Measurements from ENCODE around the gene CFAP43. TPM values are rescaled to one million over a fixed set of nuclear protein-coding genes. Genes with fewer than 3 reads are reported as not detected.

The CFAP43 gene
- total and polyA plus RNA-seq, 2 experiments from 2014 or later, result 0.24 to 0.44 TPM

DNA sequence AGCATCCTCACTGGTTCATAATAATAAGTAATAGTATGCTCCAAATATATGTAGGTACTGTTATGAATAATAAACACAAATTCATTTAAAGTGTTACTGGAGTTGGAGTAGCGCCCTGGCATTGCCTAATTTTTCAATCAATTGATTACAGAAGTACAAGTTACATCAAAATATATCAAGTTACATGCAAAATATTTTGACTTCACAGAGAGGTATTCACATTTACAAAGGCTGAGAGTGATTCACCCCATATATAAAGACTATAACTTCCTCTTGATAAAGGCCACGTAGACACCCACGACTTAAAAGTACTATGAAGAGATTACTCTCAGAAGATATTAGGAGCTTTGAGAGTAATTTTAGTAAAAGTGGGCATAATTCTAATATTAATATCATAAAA is 132.9 kb downstream of the CFAP43 start:
- Histone ChIP-seq H3K79me2 (replicated peaks; ENCODE audit: insufficient read depth) (no peaks in the 10 kb centered on the region), H3K4me3 (no peak overlapping the region), H3K36me3 (ENCODE audit: insufficient read depth) (no peaks in the 10 kb centered on the region; the same call in 1 of the 2 replicates), H2AFZ (no peak overlapping the region), H3K9me2 (ENCODE audit: insufficient read depth) (peaks cover 3% of the 10 kb centered on the region; the same call in 1 of the 2 replicates), H3K4me1 (ENCODE audit: insufficient read depth) (peaks cover 5% of the 10 kb centered on the region; the same call in 1 of the 2 replicates), H3K4me2 (no peak overlapping the region), H3K27me3 (ENCODE audit: insufficient read depth) (no peaks in the 10 kb centered on the region), H3F3A (replicated peaks; ENCODE audit: low read depth) (no peaks in the 10 kb centered on the region), H3K27ac (ENCODE audit: low read depth) (no peak overlapping the region), H4K20me1 (replicated peaks; ENCODE audit: insufficient read depth) (no peaks in the 10 kb centered on the region)
- ATAC-seq (no peak), DNase-seq (ENCODE audit: low spot score) (no peak)
- no peaks in the 10 kb centered on the region for H3K27me3 Mint-ChIP-seq (ENCODE audit: insufficient read depth, low read depth, poor library complexity)
- no peak overlapping the region for H3K4me3 Mint-ChIP-seq
- TF ChIP-seq, protein P1, sequence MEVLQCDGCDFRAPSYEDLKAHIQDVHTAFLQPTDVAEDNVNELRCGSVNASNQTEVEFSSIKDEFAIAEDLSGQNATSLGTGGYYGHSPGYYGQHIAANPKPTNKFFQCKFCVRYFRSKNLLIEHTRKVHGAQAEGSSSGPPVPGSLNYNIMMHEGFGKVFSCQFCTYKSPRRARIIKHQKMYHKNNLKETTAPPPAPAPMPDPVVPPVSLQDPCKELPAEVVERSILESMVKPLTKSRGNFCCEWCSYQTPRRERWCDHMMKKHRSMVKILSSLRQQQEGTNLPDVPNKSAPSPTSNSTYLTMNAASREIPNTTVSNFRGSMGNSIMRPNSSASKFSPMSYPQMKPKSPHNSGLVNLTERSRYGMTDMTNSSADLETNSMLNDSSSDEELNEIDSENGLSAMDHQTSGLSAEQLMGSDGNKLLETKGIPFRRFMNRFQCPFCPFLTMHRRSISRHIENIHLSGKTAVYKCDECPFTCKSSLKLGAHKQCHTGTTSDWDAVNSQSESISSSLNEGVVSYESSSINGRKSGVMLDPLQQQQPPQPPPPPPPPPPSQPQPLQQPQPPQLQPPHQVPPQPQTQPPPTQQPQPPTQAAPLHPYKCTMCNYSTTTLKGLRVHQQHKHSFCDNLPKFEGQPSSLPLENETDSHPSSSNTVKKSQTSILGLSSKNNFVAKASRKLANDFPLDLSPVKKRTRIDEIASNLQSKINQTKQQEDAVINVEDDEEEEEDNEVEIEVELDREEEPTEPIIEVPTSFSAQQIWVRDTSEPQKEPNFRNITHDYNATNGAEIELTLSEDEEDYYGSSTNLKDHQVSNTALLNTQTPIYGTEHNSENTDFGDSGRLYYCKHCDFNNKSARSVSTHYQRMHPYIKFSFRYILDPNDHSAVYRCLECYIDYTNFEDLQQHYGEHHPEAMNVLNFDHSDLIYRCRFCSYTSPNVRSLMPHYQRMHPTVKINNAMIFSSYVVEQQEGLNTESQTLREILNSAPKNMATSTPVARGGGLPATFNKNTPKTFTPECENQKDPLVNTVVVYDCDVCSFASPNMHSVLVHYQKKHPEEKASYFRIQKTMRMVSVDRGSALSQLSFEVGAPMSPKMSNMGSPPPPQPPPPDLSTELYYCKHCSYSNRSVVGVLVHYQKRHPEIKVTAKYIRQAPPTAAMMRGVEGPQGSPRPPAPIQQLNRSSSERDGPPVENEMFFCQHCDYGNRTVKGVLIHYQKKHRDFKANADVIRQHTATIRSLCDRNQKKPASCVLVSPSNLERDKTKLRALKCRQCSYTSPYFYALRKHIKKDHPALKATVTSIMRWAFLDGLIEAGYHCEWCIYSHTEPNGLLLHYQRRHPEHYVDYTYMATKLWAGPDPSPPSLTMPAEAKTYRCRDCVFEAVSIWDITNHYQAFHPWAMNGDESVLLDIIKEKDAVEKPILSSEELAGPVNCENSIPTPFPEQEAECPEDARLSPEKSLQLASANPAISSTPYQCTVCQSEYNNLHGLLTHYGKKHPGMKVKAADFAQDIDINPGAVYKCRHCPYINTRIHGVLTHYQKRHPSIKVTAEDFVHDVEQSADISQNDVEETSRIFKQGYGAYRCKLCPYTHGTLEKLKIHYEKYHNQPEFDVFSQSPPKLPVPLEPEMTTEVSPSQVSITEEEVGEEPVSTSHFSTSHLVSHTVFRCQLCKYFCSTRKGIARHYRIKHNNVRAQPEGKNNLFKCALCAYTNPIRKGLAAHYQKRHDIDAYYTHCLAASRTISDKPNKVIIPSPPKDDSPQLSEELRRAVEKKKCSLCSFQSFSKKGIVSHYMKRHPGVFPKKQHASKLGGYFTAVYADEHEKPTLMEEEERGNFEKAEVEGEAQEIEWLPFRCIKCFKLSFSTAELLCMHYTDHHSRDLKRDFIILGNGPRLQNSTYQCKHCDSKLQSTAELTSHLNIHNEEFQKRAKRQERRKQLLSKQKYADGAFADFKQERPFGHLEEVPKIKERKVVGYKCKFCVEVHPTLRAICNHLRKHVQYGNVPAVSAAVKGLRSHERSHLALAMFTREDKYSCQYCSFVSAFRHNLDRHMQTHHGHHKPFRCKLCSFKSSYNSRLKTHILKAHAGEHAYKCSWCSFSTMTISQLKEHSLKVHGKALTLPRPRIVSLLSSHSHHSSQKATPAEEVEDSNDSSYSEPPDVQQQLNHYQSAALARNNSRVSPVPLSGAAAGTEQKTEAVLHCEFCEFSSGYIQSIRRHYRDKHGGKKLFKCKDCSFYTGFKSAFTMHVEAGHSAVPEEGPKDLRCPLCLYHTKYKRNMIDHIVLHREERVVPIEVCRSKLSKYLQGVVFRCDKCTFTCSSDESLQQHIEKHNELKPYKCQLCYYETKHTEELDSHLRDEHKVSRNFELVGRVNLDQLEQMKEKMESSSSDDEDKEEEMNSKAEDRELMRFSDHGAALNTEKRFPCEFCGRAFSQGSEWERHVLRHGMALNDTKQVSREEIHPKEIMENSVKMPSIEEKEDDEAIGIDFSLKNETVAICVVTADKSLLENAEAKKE (CRISPR knock-in tag; IDR thresholded peaks at IDR 0.05), result no peak
- TF ChIP-seq CREB1 (CRISPR knock-in tag; IDR thresholded peaks at IDR 0.05; ENCODE audit: low read depth) (no peak), ZNF114 (CRISPR knock-in tag; IDR thresholded peaks at IDR 0.05) (no peak), EZH2 (IDR thresholded peaks at IDR 0.05; ENCODE audit: low read depth, unreplicated experiment) (no peak), POLR2AphosphoS5 (IDR thresholded peaks at IDR 0.05; ENCODE audit: low read depth) (no peak), EZH2phosphoT487 (IDR thresholded peaks at IDR 0.05; ENCODE audit: unreplicated experiment) (no peak), NANOG (IDR thresholded peaks at IDR 0.05; ENCODE audit: borderline replicate concordance) (no peak), STAT1 (IDR thresholded peaks at IDR 0.05; ENCODE audit: unreplicated experiment) (no peak), ZNF331 (CRISPR knock-in tag; IDR thresholded peaks at IDR 0.05; ENCODE audit: low read depth) (no peak), JUNB (IDR thresholded peaks at IDR 0.05; ENCODE audit: unreplicated experiment) (no peak)
- TF ChIP-seq, protein P2, sequence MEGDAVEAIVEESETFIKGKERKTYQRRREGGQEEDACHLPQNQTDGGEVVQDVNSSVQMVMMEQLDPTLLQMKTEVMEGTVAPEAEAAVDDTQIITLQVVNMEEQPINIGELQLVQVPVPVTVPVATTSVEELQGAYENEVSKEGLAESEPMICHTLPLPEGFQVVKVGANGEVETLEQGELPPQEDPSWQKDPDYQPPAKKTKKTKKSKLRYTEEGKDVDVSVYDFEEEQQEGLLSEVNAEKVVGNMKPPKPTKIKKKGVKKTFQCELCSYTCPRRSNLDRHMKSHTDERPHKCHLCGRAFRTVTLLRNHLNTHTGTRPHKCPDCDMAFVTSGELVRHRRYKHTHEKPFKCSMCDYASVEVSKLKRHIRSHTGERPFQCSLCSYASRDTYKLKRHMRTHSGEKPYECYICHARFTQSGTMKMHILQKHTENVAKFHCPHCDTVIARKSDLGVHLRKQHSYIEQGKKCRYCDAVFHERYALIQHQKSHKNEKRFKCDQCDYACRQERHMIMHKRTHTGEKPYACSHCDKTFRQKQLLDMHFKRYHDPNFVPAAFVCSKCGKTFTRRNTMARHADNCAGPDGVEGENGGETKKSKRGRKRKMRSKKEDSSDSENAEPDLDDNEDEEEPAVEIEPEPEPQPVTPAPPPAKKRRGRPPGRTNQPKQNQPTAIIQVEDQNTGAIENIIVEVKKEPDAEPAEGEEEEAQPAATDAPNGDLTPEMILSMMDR (conservative IDR thresholded peaks at IDR 0.05; ENCODE audit: low read depth in 2 of 2), result no peak
- TF ChIP-seq, protein P3, sequence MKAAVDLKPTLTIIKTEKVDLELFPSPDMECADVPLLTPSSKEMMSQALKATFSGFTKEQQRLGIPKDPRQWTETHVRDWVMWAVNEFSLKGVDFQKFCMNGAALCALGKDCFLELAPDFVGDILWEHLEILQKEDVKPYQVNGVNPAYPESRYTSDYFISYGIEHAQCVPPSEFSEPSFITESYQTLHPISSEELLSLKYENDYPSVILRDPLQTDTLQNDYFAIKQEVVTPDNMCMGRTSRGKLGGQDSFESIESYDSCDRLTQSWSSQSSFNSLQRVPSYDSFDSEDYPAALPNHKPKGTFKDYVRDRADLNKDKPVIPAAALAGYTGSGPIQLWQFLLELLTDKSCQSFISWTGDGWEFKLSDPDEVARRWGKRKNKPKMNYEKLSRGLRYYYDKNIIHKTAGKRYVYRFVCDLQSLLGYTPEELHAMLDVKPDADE (IDR thresholded peaks at IDR 0.05), result no peak
- TF ChIP-seq, protein P4, sequence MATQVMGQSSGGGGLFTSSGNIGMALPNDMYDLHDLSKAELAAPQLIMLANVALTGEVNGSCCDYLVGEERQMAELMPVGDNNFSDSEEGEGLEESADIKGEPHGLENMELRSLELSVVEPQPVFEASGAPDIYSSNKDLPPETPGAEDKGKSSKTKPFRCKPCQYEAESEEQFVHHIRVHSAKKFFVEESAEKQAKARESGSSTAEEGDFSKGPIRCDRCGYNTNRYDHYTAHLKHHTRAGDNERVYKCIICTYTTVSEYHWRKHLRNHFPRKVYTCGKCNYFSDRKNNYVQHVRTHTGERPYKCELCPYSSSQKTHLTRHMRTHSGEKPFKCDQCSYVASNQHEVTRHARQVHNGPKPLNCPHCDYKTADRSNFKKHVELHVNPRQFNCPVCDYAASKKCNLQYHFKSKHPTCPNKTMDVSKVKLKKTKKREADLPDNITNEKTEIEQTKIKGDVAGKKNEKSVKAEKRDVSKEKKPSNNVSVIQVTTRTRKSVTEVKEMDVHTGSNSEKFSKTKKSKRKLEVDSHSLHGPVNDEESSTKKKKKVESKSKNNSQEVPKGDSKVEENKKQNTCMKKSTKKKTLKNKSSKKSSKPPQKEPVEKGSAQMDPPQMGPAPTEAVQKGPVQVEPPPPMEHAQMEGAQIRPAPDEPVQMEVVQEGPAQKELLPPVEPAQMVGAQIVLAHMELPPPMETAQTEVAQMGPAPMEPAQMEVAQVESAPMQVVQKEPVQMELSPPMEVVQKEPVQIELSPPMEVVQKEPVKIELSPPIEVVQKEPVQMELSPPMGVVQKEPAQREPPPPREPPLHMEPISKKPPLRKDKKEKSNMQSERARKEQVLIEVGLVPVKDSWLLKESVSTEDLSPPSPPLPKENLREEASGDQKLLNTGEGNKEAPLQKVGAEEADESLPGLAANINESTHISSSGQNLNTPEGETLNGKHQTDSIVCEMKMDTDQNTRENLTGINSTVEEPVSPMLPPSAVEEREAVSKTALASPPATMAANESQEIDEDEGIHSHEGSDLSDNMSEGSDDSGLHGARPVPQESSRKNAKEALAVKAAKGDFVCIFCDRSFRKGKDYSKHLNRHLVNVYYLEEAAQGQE (IDR thresholded peaks at IDR 0.05; ENCODE audit: unreplicated experiment), result no peak
- H3K27ac Mint-ChIP-seq, result no peak overlapping the region
- peaks cover 7% of the 10 kb centered on the region; the same call in 1 of the 3 replicates for H3K36me3 Mint-ChIP-seq (ENCODE audit: low read depth)
- H3K9me3 Mint-ChIP-seq, result peaks cover 11% of the 10 kb centered on the region; the same call in 1 of the 3 replicates
- H3K4me1 Mint-ChIP-seq, result no peaks in the 10 kb centered on the region

All from GM23338 (cell line).